VCaP (cell line): Measurements from ENCODE around the gene METTL16.
"Not testable (repeated sequence)": the region's sequence is repeated elsewhere in the genome, so short reads cannot be mapped to it uniquely, and the experiment has no call there.

Experiments used
- H3K27ac ChIP-seq: fragments of 450-650 bp; 2 replicates; pipeline ENCODE4 v1.5.1; 2017
- TF ChIP-seq, protein P1 (sequence below): fragments of 450-650 bp; conservative IDR thresholded peaks from 2 replicates; pipeline ENCODE4 v1.5.1; 2017; ENCODE audit warnings: mild to moderate bottlenecking, moderate library complexity

METTL16 gene

DNA sequence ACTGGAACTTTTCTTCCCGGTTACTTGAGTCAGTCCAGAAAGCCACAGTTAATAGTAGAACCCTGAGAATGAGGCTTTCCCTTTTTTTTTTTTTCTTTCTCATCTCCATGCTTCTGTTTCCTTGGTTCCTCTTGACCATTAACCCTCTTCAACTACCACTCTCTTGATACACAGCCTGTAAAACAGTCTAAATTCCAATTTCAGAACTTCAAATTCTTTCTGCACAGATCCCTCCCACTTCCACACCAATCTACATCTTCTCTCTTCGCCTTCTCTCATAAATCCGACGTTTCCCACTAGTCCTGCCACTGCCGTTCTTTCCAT lies 588 bp downstream of the METTL16 start:
- TF ChIP-seq, protein P1, sequence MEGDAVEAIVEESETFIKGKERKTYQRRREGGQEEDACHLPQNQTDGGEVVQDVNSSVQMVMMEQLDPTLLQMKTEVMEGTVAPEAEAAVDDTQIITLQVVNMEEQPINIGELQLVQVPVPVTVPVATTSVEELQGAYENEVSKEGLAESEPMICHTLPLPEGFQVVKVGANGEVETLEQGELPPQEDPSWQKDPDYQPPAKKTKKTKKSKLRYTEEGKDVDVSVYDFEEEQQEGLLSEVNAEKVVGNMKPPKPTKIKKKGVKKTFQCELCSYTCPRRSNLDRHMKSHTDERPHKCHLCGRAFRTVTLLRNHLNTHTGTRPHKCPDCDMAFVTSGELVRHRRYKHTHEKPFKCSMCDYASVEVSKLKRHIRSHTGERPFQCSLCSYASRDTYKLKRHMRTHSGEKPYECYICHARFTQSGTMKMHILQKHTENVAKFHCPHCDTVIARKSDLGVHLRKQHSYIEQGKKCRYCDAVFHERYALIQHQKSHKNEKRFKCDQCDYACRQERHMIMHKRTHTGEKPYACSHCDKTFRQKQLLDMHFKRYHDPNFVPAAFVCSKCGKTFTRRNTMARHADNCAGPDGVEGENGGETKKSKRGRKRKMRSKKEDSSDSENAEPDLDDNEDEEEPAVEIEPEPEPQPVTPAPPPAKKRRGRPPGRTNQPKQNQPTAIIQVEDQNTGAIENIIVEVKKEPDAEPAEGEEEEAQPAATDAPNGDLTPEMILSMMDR, result no peak
- peak overlapping the region; percentile 100 for H3K27ac ChIP-seq

DNA sequence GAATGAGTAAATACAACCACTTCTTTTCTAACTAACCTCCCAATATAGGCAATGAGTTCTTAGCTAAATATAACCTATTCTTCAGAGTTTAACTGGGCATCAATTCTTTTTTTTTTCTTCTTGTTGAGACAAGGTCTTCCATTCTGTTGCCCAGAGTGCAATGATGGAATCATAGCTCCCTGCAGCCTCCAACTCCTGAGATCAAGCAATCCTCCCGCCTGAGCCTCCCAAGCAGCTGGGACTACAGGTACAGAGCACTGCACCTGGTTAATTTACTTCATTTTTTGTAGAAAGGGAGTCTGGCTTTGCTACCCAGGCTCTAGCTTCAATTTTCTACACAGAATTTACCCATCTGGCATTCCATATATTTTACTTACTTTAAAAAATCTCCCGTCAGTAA lies 1.1 kb downstream of the METTL16 start:
- TF ChIP-seq, protein P1, result no peak
- peak overlapping the region; percentile 100 for H3K27ac ChIP-seq

GRCh38 chr17:2508035-2508434 lies 3.7 kb downstream of the METTL16 start:
- TF ChIP-seq, protein P1, result no peak
- no peak overlapping the region for H3K27ac ChIP-seq

- not testable (repeated sequence) for H3K27ac ChIP-seq
These were observed 4.7 kb downstream of the METTL16 start for GRCh38 chr17:2507015-2507414.

DNA sequence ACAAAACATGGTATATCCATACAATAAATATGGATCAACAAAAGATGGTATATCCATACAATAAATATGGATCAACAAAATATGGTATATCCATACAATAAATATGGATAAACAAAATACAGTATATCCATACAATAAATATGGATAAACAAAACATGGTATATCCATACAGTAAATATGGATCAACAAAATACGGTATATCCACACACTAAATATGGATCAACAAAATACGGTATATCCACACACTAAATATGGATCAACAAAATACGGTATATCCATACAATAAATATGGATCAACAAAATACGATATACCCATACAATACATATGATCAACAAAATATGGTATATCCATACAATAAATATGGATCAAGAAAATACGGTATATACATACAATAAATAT lies 8.1 kb downstream of the METTL16 start:
- TF ChIP-seq, protein P1, result no peak
- no peak overlapping the region for H3K27ac ChIP-seq

GRCh38 chr17:2502871-2503580 lies 8.7 kb downstream of the METTL16 start:
- TF ChIP-seq, protein P1, result no peak
- no peak overlapping the region for H3K27ac ChIP-seq

GRCh38 chr17:2500446-2500845 lies 11.2 kb downstream of the METTL16 start:
- no peak overlapping the region for H3K27ac ChIP-seq
- TF ChIP-seq, protein P1, result no peak

GRCh38 chr17:2489286-2489685 lies 22.4 kb downstream of the METTL16 start:
- not testable (repeated sequence) for H3K27ac ChIP-seq

DNA sequence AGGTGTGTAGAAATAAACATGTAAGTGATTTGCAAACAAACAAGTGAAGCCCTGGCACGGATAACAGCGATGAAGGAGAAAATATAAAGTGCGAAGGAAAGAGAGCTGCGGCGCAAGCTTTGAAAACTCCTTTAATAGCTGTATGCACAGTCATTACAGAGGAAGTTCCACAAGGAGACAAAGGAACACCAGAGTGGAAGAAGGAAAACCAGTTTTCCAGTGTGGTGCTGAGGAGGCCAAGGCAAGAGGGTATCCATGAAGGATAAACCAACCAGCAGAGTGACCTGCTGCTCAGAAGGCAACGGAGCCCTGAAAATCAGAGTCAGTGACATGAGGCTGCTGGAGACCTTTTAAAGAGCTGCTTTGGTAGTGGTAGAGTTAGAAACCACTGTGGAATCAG lies 24.4 kb downstream of the METTL16 start:
- H3K27ac ChIP-seq, result peak overlapping the region; percentile 89
- TF ChIP-seq, protein P1, result no peak

GRCh38 chr17:2486709-2487108 lies 25.0 kb downstream of the METTL16 start:
- H3K27ac ChIP-seq, result peak overlapping the region; percentile 89
